Measurements from ENCODE around the gene CHIC2. TPM values are rescaled to one million over a fixed set of nuclear protein-coding genes. Genes with fewer than 3 reads are reported as not detected.

Gene CHIC2
- total RNA-seq, 1 donor from 2014 or later: 32.9 TPM

Small RNA genes within 50 kb of the gene (small RNA-seq; reads per million reads assigned to genes)
- gene AC110792.1 (ENCODE audit: low replicate concordance) (not detected), gene AC110792.3 (ENCODE audit: low replicate concordance) (not detected)

Other genes with a start within 250 kb of the CHIC2 start
- gene GSX2, start 35.6 kb upstream of the CHIC2 start, total RNA-seq: not detected
- gene PDGFRA, start 164.7 kb upstream of the CHIC2 start, total RNA-seq: 138 TPM

Measured in tongue (tissue), 2 donors.